Measurements from ENCODE around the gene MRPL14. TPM values are rescaled to one million over a fixed set of nuclear protein-coding genes. Genes with fewer than 3 reads are reported as not detected.

MRPL14 gene
- total RNA-seq, 2 donors from 2014 or later = 26.4 to 33.5 TPM

DNA sequence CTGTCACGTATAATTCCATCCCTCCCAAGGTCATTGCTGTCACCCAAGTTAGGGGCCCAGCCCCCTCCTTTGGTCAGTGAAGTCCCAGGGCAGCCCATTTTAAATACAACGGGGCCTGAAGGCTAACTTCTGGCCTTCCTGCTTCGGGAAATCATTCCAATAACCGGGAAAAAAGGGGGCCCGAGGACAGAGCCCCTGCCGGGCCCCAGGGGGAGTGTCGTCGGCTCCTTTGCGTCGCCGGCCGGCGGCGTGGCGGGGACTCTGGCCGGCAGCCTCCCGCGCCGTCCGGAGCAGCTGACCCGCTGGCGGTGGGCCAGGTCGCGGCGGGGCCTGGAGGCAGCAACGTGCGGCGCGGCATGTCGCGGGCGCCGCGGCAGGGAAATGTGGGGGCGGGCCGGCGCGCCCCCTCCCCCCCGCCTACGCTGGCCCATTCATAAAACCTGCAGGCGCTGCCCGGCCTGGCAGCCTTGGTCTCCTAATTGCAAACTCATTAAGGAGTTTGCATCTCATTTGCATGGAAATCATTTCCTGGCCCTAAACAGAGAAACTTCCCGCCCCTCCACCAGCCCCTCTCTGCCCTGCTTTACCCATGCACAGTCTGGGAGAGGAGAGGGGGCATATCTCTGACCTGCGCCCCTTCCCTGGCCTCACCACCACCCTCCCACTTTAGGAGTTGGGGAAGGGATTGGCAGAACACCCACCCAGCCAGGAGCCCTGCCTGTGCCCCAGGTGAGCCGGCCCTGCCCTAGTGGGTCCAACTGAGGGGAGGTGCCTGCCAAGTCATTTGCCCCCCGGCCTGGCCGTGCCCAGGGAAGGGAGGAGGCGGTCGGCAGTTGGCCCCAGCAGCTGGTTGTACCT, 50.7 kb downstream of the MRPL14 start:
- DNase-seq (ENCODE audit: low spot score) = no peak

DNA sequence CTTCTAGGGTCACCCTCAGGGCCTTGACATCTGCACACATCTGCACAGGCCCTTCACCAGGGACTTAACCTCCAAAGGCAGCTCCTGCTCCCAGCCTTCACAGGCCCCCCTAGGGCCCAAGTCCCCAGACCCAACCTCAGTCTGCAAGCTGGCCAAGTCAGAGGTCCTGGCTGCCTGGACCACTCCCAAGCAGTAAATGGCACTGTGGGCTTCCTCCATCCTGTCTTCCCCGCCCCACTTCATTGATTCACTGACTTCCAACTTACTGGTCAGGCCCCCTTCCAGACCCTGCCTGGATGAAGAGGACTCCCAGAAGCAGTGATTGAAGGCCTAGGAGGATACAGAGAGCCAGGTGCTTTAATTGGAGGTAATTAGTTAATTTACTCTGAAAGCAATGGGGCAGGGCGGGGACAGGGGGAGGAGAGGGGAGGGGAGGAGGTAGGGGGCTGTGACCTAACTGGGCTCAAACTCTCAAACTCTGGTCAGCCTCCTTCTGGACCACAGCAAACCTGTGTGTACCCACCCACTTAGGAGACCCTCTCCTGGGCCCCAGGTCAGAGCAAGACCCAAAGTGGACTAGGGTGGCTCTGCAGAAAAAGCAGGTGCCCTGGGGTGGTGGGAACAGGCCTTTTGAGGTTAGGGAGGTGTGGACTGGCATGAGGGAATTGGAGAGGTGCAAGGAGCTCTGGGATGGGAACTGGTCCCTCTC, 51.5 kb downstream of the MRPL14 start:
- no peak for DNase-seq (ENCODE audit: low spot score)
- intact Hi-C loops (cut with DNase I) = loop anchor here (2.0 to 5.0 kb wide), 2 partner anchors 351 to 408 kb away; no protein-coding TSS in a partner anchor

More for the DNA sequence above, 50.7 kb downstream of the MRPL14 start:
- intact Hi-C loops (cut with DNase I) = loop anchor here (2.0 to 5.0 kb wide), 2 partner anchors 352 to 409 kb away; no protein-coding TSS in a partner anchor

DNA sequence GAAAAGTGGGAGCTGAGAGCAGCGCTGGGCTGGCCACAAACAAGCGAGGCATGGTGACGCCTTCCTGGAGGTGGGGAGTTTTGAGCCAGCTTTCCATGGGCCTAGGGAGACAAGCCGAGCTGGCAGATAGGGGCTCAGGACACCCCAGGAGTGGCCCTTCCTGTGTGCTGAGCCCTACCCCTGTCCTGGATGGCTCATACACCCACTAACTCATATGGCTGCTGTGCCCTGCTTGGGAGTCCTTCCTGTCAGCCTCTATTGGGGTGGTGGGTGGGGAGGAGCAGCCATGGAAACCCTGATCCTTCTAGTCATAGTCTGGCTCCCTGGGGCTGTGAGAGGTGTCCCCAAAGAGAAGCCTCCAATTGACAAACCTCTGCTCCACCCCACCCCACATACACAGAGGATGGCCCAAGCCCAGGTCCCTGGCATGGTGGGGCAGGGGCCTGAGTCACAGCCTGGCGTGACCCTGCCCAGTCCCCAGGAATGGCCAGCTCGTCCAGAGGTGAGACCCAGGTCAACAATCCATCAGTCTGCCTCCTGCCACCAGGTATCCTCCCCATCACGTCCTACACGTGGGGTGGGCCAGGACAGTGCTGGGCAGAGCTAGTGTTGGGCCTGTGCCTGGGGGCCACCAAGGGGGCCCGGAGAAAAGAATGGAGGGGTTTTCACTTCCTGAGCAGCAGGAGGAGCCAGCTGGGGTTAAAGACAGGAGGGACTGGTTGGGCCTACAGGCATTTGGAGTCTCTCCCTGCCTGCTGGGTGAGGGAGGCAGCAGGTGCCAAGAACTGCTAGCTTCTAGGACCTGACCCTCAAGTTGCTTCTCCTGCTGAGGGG, 52.2 kb downstream of the MRPL14 start:
- intact Hi-C loops (cut with DNase I) = loop anchor here (5.0 kb wide), 2 partner anchors 308 to 408 kb away; no protein-coding TSS in a partner anchor
- no peak for DNase-seq (ENCODE audit: low spot score)

DNA sequence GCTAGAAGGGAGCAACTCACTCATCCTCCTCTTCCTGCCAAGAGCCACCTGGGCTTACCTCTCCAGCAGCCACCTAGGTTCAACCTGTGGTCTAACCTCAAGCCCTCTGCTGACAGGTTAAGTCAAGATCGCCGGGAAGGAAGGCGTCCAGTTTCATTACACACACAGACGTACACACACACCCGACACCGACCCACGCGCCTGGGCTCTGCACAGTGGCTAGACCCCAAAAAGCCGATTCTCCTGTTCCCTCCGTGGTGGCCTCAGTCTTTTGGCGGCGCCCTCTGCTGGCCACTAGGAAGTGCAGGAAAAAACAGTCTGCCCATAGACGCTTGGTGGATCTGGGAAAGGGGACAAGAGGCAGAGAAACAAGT, 52.8 kb downstream of the MRPL14 start:
- peak; percentile 94 for DNase-seq (ENCODE audit: low spot score)
- intact Hi-C loops (cut with DNase I) = loop anchor here in 1 of 2 donors (5.0 kb wide), 1 partner anchor 307 kb away; no protein-coding TSS in a partner anchor

DNA sequence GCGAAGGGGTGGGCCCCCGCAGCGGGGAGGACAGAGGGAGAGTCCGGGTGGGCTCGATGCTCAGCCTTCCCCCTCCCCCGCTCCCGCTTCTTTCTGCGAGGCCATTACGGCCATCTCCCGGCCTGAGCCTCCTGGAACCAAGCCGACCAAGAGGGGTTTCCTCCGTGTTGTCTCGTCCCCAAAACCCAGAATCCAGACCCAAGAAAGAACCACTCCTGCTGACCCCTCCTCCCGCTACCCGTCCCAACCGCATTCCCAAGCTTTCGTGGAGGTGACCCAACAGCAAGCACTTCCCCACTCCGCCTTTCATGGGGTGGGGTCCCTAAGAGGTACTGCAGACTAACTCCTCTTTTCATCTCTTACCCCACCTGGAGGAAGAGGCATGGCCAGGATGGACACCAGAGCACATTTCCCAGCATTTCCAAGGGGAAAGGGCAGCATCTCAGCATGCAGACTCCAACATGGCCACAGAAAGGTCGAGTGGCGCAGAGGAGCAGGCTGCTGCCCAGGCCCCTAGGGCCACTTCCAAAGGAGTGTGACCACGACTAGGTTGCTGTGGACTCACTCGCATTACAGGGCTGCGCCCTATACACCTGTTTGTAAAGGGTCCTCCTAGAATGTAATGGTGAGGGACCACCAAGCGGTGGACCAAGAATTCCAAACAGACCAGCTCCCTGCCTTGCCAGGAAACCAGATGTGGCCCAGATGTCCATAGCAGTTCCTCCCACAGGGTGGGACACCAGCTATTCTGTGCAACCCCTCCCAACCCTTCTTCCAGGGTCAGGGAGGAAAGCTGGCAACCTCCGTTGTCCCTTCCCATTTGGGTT, 53.4 kb downstream of the MRPL14 start:
- no peak for DNase-seq (ENCODE audit: low spot score)
- intact Hi-C loops (cut with DNase I) = loop anchor here in 1 of 2 donors (5.0 kb wide), 1 partner anchor 307 kb away; no protein-coding TSS in a partner anchor

DNA sequence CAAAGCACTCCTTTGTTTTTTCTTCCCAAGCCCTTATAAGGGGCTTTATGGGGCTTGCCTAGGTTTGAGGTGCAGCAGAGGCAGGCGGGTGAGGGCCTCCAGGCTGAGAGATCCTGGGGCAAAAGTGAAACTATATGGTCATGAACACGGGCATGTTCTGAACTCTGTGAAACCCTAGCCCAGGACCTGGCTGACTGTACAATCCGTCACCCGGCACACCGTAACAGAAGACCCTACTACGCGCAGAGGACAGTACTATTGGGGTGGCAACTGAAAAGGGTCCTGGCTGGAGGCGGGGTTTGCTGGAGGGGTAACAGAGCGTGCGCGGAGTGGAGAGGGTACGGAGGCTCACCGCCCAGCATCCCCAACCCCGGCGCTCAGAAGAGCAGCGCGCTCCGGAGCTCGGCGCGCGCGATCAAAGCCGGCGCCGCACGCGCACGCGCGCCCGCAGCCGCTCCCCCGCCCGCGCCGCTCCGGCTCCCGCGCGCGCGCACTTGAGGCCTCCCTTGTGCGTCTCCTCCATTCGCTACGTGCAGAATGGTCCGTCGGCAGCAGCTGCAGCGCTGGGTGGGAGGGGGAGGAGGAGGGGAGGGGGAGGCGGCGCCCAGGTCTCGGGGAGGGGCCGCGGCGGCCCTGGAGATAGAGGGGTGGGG, 54.2 kb downstream of the MRPL14 start:
- intact Hi-C loops (cut with DNase I) = loop anchor here in 1 of 2 donors (5.0 kb wide), 1 partner anchor 306 kb away; no protein-coding TSS in a partner anchor
- peak; percentile 96 for DNase-seq (ENCODE audit: low spot score)

DNA sequence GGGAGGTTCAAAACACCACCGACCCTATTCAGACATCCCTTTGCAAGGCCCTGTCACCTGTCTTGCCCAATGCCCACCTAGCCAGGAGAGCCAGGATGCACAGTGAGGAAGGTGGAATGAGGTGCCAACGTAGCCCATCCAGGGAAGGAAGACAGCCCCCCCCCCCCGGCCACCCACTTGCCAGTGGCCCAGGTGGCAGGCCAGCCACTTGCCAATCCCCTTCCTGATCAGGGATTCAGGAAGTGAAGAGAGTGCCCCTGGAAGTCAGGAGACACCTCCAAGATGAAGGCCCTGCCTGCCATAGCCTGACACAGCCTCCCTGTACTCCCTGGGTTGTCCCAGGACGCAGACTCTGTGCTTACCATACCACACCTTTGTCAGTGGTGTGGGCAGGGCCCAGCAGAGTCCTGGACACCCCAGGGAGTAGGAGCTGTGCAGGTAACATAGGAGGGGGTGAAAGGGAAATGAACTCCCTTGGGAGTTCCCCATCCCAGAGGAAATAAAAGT, 54.7 kb downstream of the MRPL14 start:
- intact Hi-C loops (cut with DNase I) = loop anchor here in 1 of 2 donors (5.0 kb wide), 1 partner anchor 305 kb away; no protein-coding TSS in a partner anchor
- no peak for DNase-seq (ENCODE audit: low spot score)

DNA sequence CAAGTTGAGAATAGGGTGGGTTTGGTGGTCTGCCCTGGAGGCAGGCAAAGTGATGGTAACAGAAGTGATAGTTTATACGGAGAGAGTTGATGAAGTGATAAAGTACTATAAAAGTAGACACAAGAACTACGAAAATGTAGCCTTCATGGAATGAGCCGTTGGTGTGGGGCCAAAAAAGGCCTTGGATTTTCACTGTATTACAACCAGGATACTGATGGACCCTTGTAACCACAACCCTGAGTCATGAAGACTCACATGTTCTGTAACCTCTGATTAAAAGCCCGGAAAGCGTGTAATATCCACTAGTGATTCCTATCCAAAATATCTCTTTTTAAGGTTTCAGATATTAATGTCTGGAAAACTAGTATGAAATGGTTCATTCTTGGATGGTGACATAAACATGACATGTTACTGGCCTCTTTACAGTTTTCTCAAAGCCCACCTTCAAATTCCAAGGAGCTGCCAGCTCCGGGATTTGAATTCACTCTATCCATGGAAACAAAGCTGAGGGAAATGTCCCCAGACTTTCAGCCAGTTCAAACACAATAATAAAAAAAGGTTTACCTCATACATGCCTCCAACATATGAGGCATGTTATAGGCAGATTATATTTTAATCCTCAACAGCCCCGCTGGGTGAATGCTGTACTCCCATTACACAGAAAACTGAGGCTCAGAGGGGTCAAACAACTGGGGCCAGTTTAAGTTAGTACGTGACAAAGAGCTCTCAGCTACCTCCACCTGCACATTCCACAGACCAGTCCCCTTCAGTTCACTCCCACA, 55.4 kb downstream of the MRPL14 start:
- intact Hi-C loops (cut with DNase I) = loop anchor here in 1 of 2 donors (5.0 kb wide), 1 partner anchor 305 kb away; no protein-coding TSS in a partner anchor
- DNase-seq (ENCODE audit: low spot score) = no peak

DNA sequence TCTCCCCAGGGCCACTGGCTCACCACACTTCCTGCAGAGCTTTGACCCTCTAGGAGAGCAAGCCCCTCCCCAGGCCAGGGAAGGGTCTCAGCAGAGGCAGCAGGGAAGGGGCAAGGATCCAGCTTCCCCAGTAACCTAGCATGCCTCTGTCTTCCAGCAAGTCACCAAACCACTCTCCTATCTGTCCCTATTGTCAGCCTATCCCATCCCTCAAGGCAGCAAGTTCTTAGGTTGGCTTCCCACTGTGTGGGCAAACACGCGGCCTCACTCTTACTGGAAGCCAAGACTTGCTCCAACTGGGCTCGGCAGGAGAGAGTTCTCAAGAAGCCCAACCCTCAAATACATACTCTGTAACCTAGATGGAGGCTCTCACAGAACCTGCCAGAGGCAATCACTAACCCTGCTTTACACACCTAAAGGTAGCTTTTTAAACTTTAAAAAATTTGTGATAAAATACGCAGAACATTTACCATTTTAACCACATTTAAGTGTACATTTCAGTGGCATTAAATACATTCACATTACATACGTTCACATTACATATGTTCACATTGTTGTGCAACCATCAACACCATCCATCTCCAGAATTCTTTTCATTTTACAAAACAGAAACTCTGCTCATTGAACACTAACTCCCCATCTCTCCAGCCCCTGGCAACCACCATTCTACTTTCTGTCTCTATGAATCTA, 58.5 kb downstream of the MRPL14 start:
- DNase-seq (ENCODE audit: low spot score) = no peak
- intact Hi-C loops (cut with DNase I) = loop anchor here in 1 of 2 donors (5.0 kb wide), 1 partner anchor 61 kb away; no protein-coding TSS in a partner anchor

DNA sequence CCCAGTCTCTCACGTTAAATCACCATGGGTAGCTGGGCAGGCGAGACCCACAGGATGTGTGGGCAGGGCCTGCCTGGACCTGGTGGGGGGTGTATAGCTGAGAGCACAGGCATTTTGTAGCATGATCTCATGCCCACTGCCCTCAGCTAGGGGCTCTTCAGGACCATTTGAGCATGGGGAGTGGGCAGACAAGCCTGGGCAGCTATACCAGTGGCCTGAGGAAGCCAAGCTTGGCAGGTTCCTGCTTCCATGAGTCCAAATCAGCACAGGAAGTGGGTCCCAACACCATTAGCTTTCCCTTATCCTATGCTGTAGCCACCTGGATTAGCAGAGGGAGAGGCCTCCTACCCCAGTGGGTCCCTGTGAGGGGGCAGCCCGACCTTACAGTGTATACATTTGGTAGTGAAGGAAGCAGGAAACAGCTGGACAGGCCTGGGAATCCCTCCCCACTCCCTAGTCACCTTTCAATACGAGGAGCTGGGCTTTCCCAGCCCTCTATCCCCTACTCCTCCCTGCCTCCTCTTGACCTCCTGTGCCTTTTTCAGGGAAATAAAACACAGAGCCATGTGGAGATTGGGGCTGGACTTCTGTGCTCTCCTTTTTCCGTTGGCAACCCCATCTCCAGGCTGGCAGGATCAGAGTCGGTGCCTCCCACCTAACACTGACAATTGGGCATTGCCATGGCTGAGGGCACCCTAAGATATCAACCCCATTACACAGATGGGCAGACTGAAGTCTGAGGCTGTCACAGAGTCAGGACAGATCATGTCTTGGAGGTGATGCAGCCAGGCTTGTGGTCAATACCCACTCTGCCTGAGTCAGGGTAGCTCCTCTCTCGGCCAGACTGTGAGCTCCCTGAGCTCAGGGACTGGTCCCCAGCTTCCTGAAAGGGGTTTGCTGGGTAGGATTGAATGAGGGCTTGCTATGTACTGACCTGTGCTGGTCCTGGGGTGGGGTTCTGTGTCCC, 59.8 kb downstream of the MRPL14 start:
- intact Hi-C loops (cut with DNase I) = loop anchor here in 1 of 2 donors (5.0 kb wide), 1 partner anchor 60 kb away; no protein-coding TSS in a partner anchor
- no peak for DNase-seq (ENCODE audit: low spot score)

DNA sequence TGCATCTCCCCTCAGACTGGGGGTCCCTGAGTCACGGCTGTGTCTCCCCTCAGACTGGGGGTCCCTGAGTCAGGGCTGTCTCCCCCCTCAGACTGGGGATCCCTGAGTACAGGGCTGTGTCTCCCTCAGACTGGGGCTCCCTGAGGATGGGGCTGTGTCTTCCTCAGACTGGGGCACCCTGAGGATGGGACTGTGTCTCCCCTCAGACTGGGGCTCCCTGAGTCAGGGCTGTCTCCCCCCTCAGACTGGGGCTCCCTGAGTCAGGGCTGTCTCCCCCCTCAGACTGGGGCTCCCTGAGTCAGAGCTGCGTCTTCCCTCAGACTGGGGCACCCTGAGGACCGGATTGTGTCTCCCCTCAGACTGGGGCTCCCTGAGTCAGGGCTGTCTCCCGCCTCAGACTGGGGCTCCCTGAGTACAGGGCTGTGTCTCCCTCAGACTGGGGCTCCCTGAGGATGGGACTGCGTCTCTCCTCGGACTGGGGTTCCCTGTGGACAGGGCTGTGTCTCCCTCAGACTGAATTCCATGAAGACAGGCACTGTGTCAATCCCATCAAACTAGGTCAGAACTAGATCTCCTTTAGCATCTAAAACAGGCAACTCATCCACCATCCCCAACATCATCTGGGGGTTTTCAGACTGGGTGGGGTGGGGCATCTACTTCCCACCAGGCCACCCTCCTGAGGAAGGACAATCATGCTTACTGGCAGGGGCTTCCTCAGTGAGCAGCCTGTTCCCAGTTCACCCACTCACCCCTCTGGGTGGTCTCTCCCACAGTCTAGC, 60.7 kb downstream of the MRPL14 start:
- intact Hi-C loops (cut with DNase I) = loop anchor here in 1 of 2 donors (5.0 kb wide), 1 partner anchor 59 kb away; no protein-coding TSS in a partner anchor
- no peak for DNase-seq (ENCODE audit: low spot score)

DNA sequence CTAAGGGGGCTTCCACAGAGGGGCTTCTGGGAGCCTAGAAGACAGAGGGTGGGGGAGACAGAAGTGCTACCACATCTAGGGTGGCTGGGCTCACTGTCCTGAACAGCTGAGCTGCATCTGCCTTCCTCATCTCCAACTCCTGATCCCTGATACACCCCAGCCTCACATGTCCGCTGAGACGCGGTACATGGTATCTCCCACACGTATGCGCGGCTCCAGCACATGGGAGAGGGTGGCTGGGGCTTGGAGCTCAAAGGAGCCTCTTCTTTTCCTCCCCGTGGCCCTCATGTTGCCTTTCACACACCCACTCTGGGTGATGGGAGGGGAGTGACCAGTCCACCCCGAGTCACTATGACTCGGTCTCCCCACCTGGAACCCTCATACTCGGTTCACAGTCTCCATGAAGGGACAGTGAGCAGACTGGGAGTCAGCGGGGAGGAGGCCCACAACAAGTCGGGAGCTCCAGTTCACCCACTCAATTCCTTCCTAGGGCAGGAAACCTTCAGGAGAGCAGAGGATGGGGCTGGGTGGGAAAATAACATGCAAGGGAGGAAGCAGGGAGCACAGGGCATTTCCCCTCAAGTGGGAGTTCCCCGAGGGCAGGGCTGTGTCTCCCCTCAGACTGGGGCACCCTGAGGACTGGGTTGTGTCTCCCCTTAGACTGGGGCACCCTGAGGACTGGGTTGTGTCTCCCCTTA, 61.7 kb downstream of the MRPL14 start:
- DNase-seq (ENCODE audit: low spot score) = no peak
- intact Hi-C loops (cut with DNase I) = loop anchor here in 1 of 2 donors (5.0 kb wide), 1 partner anchor 58 kb away; no protein-coding TSS in a partner anchor

DNA sequence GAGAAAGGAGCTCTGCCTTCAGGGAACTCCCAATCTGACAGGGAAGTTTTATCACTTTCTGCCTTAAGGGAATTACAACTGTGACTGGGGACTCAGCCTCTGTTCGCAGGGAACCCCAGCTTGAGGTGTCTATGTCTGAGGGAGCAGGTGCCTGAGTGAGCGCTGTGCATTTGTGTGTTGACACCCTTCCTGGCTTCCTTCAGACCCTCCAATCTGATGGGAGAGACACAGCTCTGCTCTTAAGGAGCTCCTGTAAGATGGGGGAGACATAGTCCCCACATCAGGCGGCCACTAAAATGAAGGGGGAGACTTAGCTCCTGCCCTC, 62.3 kb downstream of the MRPL14 start:
- intact Hi-C loops (cut with DNase I) = loop anchor here in 1 of 2 donors (5.0 kb wide), 1 partner anchor 58 kb away; no protein-coding TSS in a partner anchor
- no peak for DNase-seq (ENCODE audit: low spot score)
